Stimulated activated CD8-positive, alpha-beta memory T cell treated with anti-CD3 and anti-CD28 coated beads, Interleukin-7, amount 100 ng/mL, for 48 hours (primary cell): Measurements from ENCODE around the gene TMCC3.
"Not testable (repeated sequence)": the region's sequence is repeated elsewhere in the genome, so short reads cannot be mapped to it uniquely, and the experiment has no call there.

Experiments
- DNase-seq, 2 donors: peaks; one replicate each; pipeline ENCODE4 v3.0.0-alpha.2; 2020; ENCODE audit warnings: low read depth in 1 of 2; ENCODE audit errors: extremely low read depth in 1 of 2

TMCC3 gene

GRCh38 chr12:94604366-94604698 is 46.0 kb downstream of the TMCC3 start:
- no peak for DNase-seq

- DNase-seq, result peak in 1 of 2 donors; percentile 20
Measured at GRCh38 chr12:94603434-94604365, 46.7 kb downstream of the TMCC3 start.

- no peak for DNase-seq
Measured at GRCh38 chr12:94602024-94602423, 48.3 kb downstream of the TMCC3 start.

GRCh38 chr12:94601307-94601706 is 49.0 kb downstream of the TMCC3 start:
- not testable (repeated sequence) for DNase-seq

- DNase-seq, result no peak
Measured at GRCh38 chr12:94599189-94599588, 51.2 kb downstream of the TMCC3 start.

- no peak for DNase-seq
Measured at GRCh38 chr12:94597268-94597667, 53.1 kb downstream of the TMCC3 start.

GRCh38 chr12:94596596-94596995 is 53.8 kb downstream of the TMCC3 start:
- DNase-seq, result no peak

GRCh38 chr12:94595152-94595551 is 55.2 kb downstream of the TMCC3 start:
- no peak for DNase-seq

GRCh38 chr12:94594443-94594825 is 55.9 kb downstream of the TMCC3 start:
- DNase-seq, result no peak

- no peak for DNase-seq
Measured at GRCh38 chr12:94593822-94594442, 56.4 kb downstream of the TMCC3 start.

- DNase-seq, result not testable (repeated sequence)
Measured at GRCh38 chr12:94592723-94593122, 57.6 kb downstream of the TMCC3 start.

GRCh38 chr12:94592080-94592479 is 58.3 kb downstream of the TMCC3 start:
- no peak for DNase-seq

- no peak for DNase-seq
Measured at GRCh38 chr12:94590428-94590827, 59.9 kb downstream of the TMCC3 start.

GRCh38 chr12:94589591-94590001 is 60.8 kb downstream of the TMCC3 start:
- no peak for DNase-seq

- no peak for DNase-seq
Measured at GRCh38 chr12:94588346-94588745, 62.0 kb downstream of the TMCC3 start.

- no peak for DNase-seq
Measured at GRCh38 chr12:94587266-94588241, 62.8 kb downstream of the TMCC3 start.

GRCh38 chr12:94586589-94587259 is 63.6 kb downstream of the TMCC3 start:
- no peak for DNase-seq

GRCh38 chr12:94585626-94586025 is 64.7 kb downstream of the TMCC3 start:
- DNase-seq, result no peak

- DNase-seq, result no peak
Measured at GRCh38 chr12:94584377-94584776, 66.0 kb downstream of the TMCC3 start.

GRCh38 chr12:94582591-94582990 is 67.8 kb downstream of the TMCC3 start:
- no peak for DNase-seq
